Measurements from ENCODE around the gene S100A7A.
"Not testable (repeated sequence)": the region's sequence is repeated elsewhere in the genome, so short reads cannot be mapped to it uniquely, and the experiment has no call there.

Gene S100A7A

DNA sequence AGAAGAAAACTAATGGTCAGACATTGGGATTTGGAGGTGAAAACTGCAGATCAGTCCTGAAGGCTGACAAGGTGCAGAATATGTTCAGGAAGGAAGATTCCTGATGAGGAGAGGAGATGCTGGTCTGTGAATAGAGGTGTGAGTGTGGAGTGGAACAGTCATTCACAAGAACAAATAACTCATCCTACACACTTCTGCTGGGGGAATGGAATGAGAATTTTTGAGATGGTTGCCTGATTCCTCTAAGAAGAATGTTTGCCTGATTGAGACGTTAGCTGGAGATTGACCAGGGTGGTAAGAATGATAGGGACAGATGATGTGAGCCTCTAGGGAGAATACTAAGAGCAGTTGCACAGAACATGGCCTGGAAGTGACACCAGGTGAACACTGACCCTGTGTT is 40.1 kb downstream of the S100A7A start:
- DNase-seq (ENCODE audit: low read depth, low spot score): no peak

GRCh38 chr1:153459655-153460054 is 43.3 kb downstream of the S100A7A start:
- DNase-seq (ENCODE audit: low read depth, low spot score): no peak

DNA sequence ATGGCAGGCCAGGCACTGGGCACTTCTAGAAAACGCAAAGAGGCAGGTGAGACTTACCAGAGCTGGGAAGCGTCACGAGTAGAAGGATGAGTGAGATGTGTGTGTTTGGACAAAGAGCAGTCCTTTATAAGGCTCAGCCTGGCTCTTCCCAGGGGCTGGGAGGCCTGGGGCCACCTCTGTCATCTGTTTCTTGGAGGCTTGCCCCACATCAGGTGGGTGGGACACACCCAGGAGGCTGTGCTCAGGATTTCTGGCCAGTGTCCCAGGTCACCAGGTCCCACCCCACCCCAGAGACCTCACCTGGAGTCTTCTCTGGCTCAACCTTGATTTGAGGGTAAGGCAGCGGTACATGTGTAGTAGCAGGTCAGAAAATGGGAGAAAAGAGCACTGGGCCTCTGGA is 44.2 kb downstream of the S100A7A start, which contains the start of gene S100A7:
TSS of gene S100A7 (minus strand) at position 101 of the 400 bp plus-strand sequence. CDS start 1,638 bp downstream, outside the sequence.
- no peak for DNase-seq (ENCODE audit: low read depth, low spot score)

GRCh38 chr1:153462741-153463140 is 46.4 kb downstream of the S100A7A start:
- not testable (repeated sequence) for DNase-seq (ENCODE audit: low read depth, low spot score)

- peak; percentile 85 for DNase-seq (ENCODE audit: low read depth, low spot score)
These were observed 49.7 kb downstream of the S100A7A start for GRCh38 chr1:153465811-153466636.

DNA sequence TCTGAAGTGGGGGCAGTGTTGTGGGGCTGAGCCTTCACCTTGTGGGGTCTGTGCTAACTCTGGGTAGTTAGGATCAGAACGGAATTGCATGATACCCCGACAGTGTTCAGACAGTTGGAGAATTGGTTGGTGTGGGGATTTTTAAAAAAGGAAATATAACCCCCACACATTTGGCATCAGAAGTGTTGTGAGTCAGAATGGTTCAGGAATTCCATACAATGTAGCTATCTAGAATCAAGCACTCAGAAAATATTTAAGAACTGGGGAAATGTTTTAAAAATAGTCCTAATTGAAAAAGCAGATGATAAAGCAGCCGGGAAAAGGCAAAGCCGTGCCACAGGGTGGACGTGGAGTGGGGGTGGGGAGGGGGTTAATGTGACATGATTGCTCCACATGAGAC is 50.6 kb downstream of the S100A7A start:
- no peak for DNase-seq (ENCODE audit: low read depth, low spot score)

DNA sequence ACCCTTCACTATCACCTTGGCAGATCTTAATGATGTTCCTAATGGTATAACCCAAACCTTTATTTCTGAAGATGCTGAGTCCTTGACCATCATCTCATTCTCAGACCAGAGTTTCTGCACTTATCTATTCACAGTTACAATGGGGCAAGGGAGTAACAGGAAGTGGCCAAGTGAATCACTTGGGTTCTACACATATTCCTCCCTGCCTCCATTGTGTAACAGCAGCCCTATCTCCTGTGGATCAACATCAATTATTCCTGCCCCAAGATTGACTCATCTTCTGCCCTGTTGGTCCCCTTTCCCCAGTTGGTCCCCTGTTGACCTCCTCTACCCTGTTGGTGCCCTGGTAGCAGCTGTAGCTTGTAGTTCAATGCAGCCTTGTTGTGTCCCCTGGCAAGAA is 54.4 kb downstream of the S100A7A start:
- DNase-seq (ENCODE audit: low read depth, low spot score): no peak

Data from ELF-1 (cell line).